Measurements from ENCODE around the gene ADAMTSL3. TPM values are rescaled to one million over a fixed set of nuclear protein-coding genes. Genes with fewer than 3 reads are reported as not detected.

ADAMTSL3 gene
- total RNA-seq, 4 donors from 2014 or later = 16.2 to 19.7 (median 19.3) TPM

DNA sequence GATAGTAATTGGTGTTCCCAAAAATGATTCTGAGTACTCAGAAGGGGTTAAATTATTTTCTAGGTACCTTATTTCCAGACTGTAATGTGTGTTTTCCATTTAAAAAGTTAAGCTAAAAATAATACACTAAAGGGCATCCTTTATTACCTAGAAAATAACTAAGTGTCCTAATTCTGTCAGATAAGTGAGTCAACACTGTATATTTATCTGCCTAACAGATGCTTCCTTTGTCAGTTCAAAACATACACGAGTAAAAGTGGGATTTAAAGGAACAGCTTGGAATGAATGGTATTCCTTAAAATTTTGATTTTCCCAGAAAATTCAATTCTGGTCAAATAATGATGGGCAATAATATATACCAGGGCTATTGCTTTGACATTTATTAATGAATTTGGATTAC is 78.3 kb downstream of the ADAMTSL3 start:
- Histone ChIP-seq H3K4me3 (no peak overlapping the region), H3K36me3 (no peaks in the 10 kb centered on the region), H3K9me3 (peaks cover 0 to 11% (median 0%) of the 10 kb centered on the region in 4 donors), H3K27ac (no peak overlapping the region), H3K4me1 (no peaks in the 10 kb centered on the region), H3K27me3 (no peaks in the 10 kb centered on the region)
- no peak for TF ChIP-seq EP300 (IDR thresholded peaks at IDR 0.05)
- TF ChIP-seq, protein P1, sequence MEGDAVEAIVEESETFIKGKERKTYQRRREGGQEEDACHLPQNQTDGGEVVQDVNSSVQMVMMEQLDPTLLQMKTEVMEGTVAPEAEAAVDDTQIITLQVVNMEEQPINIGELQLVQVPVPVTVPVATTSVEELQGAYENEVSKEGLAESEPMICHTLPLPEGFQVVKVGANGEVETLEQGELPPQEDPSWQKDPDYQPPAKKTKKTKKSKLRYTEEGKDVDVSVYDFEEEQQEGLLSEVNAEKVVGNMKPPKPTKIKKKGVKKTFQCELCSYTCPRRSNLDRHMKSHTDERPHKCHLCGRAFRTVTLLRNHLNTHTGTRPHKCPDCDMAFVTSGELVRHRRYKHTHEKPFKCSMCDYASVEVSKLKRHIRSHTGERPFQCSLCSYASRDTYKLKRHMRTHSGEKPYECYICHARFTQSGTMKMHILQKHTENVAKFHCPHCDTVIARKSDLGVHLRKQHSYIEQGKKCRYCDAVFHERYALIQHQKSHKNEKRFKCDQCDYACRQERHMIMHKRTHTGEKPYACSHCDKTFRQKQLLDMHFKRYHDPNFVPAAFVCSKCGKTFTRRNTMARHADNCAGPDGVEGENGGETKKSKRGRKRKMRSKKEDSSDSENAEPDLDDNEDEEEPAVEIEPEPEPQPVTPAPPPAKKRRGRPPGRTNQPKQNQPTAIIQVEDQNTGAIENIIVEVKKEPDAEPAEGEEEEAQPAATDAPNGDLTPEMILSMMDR (IDR thresholded peaks at IDR 0.05) = no peak
- no peak for TF ChIP-seq POLR2A (IDR thresholded peaks at IDR 0.05)
- DNase-seq (ENCODE audit: low spot score in 2 of 2) = no peak
- WGBS, 2 donors = 13 to 27% methylated on average over 1 of the region's 1 CpG

DNA sequence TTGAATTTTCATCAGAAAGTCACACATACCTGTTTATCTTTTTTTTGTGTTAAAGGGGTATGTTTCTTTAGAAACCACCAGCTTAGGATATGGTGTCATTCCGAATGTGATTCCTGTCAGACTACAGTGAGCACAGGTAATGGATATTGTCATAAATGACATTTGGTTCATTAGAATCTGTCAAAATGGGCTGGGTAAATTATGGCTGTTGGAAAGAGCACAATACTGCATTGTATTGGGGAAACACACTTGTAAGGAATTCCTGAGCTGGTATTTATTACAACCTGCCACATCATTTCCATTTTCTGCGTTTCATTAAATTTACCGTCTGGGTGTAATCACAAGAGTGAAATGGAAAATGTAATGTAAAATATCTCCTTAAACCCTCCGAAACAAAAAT is 78.8 kb downstream of the ADAMTSL3 start:
- no peaks in the 10 kb centered on the region for H3K4me1 ChIP-seq
- WGBS, 2 donors = 75 to 76% methylated on average over 4 of the region's 4 CpGs
- TF ChIP-seq EP300 (IDR thresholded peaks at IDR 0.05) (no peak), POLR2A (IDR thresholded peaks at IDR 0.05) (no peak)
- TF ChIP-seq, protein P1 (IDR thresholded peaks at IDR 0.05) = no peak
- no peak for DNase-seq (ENCODE audit: low spot score in 2 of 2)
- H3K4me3 ChIP-seq = no peak overlapping the region
- no peaks in the 10 kb centered on the region for H3K27me3 ChIP-seq
- peaks cover 0 to 9% (median 0%) of the 10 kb centered on the region in 4 donors for H3K9me3 ChIP-seq
- no peaks in the 10 kb centered on the region for H3K36me3 ChIP-seq
- no peak overlapping the region for H3K27ac ChIP-seq

DNA sequence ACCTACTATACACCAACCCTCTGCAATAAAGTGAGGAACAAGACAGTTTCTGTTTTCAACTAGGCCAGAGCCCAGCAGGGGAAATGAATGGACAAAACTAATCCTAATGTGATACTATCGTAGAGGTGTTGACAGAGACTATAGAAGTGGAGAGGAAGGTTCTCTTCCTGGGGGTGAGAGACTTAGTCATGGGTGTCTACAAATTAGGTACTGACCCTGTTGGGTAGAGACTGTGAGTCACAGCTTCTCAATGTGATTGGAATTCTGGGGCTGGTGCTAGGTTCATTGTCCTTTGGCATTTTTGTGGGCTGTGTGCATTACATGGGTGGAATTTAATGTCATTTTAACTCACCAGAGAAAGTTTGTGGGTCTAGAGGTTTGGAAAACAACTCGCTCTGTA is 79.3 kb downstream of the ADAMTSL3 start:
- Histone ChIP-seq H3K4me3 (no peak overlapping the region), H3K9me3 (peaks cover 0 to 4% (median 0%) of the 10 kb centered on the region in 4 donors), H3K27me3 (no peaks in the 10 kb centered on the region), H3K27ac (no peak overlapping the region), H3K4me1 (no peaks in the 10 kb centered on the region), H3K36me3 (no peaks in the 10 kb centered on the region)
- DNase-seq (ENCODE audit: low spot score in 2 of 2) = no peak
- WGBS, 2 donors = 74% methylated on average over 2 of the region's 2 CpGs
- TF ChIP-seq POLR2A (IDR thresholded peaks at IDR 0.05) (no peak), EP300 (IDR thresholded peaks at IDR 0.05) (no peak)
- TF ChIP-seq, protein P1 (IDR thresholded peaks at IDR 0.05) = no peak

DNA sequence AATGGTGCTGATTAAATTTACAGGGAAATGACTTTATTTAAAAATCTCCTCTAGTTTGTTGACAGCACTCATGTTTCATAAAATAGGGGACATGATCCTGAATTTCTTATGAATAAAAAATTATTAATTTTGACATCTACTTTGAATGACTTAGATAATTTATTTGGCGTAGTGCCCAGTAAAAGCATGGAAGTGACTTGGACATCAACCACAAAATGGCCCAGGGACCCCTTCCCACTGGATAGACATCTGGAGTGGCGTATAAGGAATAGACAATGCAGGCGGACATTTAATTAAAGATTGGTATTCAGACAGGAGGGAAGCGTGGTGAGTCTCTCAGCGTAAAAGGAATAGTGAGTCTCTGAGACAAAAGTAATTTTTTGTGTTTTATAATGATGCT is 79.8 kb downstream of the ADAMTSL3 start:
- Histone ChIP-seq H3K4me3 (no peak overlapping the region), H3K36me3 (no peaks in the 10 kb centered on the region), H3K27me3 (no peaks in the 10 kb centered on the region), H3K9me3 (peaks cover 0 to 4% (median 0%) of the 10 kb centered on the region in 4 donors), H3K27ac (no peak overlapping the region), H3K4me1 (no peaks in the 10 kb centered on the region)
- TF ChIP-seq POLR2A (IDR thresholded peaks at IDR 0.05) (no peak), EP300 (IDR thresholded peaks at IDR 0.05) (no peak)
- TF ChIP-seq, protein P1 (IDR thresholded peaks at IDR 0.05) = no peak
- no peak for DNase-seq (ENCODE audit: low spot score in 2 of 2)
- 94 to 97% methylated on average over 5 of the region's 5 CpGs for WGBS, 2 donors

DNA sequence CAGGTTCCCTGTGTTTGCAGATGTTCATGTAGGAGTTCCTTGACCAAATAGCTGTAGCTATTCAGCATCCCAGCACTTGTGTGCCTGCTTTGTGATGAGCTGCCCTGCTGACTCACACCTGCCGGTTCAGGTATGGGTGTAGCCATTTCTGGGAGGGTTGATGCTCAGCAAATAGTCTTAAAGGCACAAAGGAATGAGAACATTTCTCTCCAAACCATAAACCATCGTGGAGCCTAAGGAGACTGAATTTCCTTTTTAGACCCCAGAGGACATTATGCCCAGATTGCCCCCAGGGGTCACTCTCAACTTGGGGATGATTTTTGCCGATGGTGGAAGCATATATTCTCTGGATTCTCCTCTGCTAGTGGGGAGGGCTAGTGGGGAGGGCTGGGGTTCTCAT is 80.6 kb downstream of the ADAMTSL3 start:
- WGBS, 2 donors = 58 to 65% methylated on average over 3 of the region's 3 CpGs
- TF ChIP-seq, protein P1 (IDR thresholded peaks at IDR 0.05) = peak in 1 of 5 experiments; percentile 13
- TF ChIP-seq POLR2A (IDR thresholded peaks at IDR 0.05) (no peak), EP300 (IDR thresholded peaks at IDR 0.05) (no peak)
- Histone ChIP-seq H3K4me1 (no peaks in the 10 kb centered on the region), H3K9me3 (peaks cover 0 to 4% (median 0%) of the 10 kb centered on the region in 4 donors), H3K36me3 (no peaks in the 10 kb centered on the region), H3K27ac (no peak overlapping the region), H3K27me3 (no peaks in the 10 kb centered on the region), H3K4me3 (no peak overlapping the region)
- DNase-seq (ENCODE audit: low spot score in 2 of 2) = no peak
